Measurements from ENCODE around the gene QTRT2.

The QTRT2 gene

DNA sequence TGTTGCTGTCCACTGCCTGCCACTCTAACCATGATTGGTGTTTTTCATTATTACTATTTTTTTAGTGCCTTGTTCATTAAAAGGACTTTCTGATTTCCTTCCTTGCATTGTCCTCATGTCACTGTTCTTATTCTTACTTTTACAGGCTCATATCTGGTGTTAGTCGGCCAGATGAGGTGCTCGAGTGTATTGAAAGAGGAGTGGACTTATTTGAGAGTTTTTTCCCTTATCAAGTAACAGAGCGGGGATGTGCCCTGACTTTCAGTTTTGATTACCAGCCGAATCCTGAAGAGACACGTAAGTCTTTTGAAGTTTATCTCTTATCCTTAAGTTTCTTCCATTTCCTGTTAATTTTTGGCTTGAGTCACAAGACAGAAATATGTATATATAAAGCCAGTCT, 23.2 kb downstream of the QTRT2 start:
- DNase-seq = no peak

DNA sequence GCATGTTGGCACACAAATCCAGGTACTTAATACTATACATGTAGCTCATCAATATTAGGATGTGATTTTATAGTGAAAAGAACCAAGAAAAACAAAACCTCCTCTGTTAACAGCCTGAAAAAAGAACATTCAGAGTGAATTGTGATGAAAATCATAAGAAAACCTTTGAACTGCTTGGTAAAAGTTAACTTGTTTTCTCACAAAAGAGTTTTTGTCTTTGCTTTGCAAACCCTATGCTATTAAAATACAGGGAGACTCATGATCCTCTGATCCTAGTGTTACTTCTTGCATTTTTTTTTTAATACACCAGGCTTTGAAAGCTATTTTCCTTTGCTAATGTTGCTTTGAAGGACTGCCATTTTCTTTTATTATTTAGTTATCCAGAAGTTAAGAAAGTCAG, 23.7 kb downstream of the QTRT2 start:
- DNase-seq = no peak

DNA sequence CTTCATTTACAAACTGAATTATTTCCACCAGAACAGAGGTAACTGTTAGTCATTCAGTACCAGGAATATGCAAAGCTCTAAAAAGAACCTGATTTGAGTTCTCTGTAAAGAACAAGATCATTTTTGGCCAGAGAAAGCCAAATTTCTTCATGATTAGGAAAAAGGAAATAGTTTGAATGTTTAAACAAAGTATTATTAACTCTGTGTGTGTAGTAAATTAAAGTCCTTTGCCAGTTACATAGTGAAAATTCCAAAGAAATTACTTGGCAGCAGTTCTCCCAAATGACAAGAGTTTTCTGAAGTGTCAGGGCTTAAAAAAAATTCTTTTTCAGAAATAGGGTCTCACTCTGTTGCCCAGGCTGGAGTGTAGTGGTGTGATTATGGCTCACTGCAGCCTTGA, 24.5 kb downstream of the QTRT2 start:
- no peak for DNase-seq

DNA sequence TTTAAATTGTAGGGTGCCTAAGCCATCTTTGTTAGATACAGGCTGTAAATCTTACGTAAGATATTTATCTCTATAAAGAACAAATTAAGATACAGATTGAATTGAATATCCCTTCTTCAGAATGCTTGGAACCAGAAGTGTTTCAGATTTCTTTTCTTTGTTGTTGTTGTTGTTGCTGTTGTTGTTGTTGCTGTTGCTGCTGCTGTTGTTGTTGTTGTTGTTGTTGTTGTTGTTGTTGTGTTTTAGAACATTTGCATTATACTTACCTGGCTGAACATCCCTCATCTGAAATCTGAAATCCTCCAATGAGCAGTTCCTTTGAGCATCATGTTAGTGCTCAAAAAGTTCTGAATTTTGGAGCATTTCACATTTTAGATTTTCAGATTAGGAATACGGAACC, 26.6 kb downstream of the QTRT2 start:
- no peak for DNase-seq

DNA sequence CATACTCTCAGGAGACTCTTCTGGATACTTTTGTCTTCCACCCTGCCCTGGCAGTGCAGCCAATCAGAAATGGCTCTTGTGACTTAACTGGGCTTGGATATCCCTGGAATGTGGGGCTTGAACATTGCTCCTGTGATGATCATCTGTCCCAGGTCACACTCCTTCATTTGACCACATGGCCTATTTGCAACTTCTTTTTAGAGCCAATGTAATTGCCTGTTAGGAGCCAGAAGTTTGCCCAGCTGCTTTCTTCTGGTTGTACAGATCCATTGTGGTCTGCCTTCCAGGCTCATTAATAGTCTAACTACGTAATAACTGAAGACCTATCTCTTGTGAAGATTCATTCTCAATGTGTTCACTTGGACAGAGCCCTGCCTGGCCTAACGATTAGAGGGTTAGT, 29.8 kb downstream of the QTRT2 start:
- DNase-seq = no peak

DNA sequence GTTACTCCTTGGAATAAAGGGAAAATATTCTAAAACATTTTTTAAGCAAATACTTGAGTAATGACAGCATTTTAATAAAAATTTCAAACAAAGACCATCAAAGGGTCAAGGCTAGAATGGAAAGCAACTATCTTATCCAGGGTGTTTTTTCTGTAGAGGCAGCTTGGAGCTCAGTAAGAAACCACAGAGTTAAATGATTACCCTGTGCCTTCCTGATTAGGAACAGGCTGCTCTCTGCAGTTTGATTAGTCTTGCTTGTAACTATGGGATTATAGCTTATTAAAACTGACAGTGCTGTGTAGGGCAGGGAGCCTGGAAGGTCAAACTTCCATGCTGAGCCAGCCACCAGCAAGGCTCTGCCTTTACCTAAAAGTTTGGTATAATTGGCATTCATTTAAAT, 33.1 kb downstream of the QTRT2 start:
- DNase-seq = no peak

DNA sequence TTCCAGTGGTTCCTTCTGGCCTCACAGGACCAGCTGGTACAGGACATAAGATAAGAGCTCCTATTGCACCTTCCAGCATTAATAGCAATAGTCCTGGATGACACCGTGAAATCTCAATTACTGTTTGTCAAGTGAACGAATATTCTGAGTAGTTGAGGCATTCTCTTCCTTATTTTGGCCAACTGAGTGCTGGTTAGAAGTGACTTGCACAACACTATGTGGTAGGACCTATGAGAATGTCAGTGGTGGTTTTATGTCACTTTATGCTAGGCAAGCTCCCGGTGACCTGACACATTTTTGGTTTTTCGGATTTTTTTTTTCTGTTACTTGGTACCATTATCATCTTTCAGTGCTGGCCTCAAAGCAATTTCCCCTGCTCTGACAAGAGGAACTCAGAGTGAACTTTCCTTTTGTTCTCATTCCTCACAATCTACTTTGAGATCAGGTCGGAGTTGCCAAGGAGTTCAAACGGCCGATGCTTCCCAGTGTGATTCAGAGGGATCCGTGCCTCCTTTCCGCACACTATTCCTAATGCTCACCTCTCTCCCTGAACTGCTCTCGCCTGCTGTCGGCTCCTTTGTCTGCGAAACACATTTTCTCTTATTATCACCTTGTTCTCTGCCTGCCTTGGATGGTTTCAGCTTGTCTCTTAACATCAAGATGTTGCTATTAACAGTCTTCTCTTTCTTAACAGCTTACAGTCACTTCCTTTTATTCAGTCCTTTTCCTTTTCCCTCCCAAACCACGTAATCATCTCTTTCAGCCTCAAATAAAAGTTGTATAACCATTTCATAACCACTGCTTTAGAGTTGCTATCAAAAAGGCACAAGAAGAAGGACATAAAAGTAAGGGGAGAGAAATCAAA, 35.8 kb downstream of the QTRT2 start:
- DNase-seq = no peak

DNA sequence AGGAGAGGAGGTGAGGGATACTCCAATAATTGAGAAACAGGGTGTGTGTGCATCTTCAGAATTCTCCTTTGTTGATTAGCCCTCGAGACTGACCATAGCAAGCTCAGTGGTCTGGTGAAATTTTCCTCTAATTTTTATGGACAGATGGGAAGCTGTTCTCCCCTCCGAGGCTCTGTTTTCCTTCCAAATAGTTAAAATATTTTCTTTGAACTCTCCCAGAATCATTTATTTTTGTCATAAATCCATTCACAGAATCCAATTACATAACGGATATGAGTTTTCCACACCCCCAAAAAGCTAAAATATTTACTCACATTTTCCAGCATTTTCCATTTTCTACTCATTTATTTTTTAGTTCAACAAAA, 36.5 kb downstream of the QTRT2 start:
- no peak for DNase-seq

DNA sequence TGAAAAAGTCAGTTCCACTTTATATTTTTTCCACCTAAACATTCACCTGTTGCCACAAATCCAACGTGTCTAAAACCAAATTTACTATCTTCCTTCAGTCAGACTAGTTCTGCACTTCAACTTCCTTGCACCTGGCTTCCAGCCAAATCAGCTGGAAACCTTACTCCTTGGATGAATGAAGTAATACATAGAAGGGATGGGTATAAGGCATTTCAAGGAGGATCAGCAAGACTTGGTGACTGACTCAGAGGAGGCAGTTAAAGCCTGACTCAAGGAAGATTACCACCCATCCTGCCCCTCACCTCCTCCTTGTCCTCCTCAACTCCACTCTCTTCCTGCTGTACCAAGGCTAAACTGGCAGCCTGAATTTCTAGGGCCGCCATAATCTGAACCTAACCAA, 37.1 kb downstream of the QTRT2 start:
- no peak for DNase-seq

DNA sequence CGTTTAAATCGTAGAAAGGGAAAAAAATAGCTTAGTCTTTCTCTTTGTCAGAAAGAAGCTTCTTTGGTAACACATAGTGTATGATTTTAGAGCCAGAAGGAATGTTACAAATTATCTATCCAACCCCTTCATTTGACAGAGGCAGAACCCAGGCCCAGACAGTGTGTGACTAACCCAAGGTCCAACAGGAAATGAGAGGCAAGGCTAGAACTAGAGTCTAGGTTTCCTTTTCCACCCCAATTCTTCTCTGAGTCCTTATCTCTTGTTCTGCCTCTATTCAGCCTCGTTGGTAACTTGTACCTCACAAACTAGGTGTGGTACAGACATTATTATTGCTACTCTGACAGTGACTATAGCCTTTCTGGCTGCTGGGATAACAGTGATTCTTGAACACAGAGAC, 39.3 kb downstream of the QTRT2 start:
- DNase-seq = no peak

DNA sequence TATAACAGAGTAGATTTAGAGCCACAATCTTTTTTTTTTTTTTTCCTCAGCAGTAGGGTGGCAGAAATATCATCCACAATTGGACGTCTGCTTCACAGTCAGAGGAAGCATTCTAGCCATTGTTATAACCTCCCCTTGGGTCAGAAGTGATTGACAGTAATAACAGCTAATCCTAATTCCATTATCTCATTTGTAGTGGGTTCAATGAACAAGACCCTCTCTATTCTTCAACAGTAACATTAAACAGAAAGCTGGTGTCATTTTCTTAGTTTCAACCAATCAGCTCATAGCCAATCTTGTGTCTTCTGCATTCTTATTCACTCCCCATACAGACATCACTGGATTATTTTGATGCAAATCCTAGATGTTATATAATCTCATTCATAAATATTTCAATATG, 44.6 kb downstream of the QTRT2 start:
- no peak for DNase-seq

DNA sequence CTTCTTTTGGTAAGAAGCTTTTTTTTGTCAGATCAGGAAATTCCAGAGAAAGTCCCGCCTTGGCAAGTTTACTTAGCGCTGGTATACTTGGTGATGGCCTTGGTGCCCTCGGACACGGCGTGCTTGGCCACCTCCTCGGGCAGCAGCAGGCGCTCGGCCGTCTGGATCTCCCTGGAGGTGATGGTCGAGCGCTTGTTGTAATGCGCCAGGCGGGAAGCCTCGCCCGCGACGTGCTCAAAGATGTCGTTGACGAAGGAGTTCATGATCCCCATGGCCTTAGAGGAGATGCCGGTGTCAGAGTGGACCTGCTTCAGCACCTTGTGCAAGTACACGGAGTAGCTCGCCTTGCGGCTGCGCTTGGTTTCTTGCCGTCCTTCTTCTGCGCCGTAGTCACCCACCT, 46.6 kb downstream of the QTRT2 start:
- no peak for DNase-seq

DNA sequence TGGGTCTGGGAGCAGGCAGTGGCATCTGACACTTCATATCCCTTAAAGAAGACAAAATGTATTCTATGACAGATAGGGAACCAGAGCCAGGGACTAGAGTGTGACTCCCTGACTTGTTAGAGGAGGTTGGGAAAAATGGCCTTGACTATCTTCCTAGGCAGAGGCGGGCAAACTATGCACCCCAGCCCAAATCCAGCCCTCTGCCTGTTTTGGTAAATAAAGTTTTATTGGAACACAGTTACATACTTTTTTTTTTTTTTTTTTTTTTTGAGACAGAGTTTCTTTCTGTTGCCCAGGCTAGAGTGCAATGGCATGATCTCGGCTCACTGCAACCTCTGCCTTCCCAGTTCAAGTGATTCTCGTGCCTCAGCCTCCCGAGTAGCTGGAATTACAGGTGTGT, 47.3 kb downstream of the QTRT2 start:
- DNase-seq = no peak

DNA sequence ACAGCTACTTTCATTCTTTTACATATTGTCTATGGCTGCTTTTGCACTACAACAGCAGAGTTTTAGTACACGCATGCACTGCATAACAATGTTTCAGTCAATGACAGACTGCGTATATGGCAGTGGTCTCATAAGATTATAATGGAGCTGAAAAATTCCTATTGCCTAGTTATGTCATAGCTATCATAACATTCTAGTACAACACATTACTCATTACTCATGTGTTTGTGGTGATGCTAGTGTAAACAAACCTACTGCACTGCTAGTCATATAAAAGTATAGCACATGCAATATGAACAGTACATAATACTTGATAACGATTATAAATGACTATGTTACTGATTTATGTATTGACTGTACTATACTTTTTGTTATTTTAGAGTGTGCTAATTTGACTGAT, 47.9 kb downstream of the QTRT2 start:
- no peak for DNase-seq

DNA sequence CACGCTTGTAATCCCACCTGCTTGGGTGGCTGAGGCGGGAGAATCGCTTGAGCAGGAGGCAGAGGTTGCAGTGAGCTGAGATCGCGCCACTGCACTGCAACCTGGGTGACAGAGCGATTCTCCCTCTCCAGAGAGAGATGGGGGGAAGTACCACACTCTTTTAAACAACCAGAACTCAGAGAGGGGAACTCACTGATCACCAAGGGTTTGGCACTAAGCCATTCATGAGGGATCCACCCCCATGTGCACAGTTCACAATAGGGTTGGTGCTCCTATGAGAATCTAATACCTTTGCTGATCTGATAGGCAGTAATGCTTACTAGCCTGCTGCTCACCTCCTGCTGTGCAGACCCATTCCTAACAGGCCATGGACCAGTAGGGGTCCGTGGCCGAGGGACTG, 51.6 kb downstream of the QTRT2 start:
- no peak for DNase-seq

DNA sequence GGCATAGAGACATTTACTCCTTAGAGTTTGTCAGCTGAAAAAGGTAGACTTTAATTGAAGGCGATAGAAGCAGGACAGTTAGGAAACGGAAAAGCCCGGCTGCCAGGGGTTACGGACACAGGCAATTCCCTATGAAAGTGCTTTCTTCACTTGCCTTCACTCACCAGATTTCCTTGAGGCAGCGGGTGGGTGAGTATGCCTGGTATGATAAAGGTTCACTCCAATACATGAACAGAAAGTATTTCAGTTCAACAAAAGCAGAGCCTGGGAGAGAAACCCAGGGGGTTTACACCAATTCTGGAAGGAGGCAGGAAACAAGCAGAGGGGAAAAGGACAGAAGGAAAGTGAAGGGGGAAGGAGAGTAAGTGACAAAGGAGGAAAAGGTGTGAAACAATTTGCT, 53.9 kb downstream of the QTRT2 start:
- no peak for DNase-seq

DNA sequence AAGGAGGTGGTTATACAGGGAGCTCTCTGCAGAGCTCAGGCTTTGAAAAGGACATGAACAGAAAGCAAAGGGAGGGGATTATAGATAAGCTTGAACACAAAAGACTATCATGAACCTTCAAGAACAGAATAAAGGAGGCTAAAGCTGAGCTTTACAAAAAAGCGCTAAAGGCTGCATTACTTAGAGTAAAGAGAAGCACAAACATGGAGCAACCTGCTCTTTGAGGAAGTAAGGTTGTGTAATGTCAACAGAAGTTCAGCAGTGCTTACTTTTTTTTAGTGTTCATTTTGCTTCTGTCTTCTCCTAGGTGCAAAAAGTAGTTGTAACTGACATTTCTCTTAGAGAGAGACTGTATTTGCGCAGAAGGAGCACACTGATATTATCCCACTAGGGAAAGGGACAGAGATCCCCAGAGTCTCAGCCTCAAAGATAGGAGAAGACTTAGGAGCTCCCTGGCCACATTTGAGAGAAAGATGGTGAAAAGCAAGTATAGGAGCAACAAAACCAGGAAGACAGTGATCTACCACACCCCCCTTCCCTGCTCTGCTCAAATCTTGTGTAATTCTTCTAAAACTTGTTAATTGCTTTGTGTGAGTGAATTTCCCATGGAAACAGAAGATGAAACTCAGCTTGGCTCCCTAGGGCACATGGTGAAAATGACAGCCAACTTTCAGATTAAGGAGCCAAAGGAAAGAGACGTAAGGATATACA, 54.7 kb downstream of the QTRT2 start:
- no peak for DNase-seq

DNA sequence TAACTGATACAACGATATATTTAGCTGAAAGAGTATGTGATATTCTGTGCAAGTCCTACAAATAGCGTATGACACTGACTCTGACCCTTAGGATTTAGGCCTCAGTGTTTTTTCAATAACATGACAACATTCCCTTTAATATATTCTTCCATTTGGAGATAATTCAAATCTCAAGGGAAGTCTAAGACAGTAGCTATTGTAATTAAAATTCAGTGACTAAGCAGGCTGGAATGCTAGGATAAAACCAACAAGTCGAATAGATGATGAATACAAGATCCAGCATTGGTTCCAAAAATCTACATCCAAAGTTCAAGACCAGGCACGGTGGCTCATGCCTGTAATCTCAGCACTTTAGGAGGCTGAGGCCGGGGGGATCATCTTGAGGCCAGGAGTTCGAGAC, 56.2 kb downstream of the QTRT2 start:
- no peak for DNase-seq

DNA sequence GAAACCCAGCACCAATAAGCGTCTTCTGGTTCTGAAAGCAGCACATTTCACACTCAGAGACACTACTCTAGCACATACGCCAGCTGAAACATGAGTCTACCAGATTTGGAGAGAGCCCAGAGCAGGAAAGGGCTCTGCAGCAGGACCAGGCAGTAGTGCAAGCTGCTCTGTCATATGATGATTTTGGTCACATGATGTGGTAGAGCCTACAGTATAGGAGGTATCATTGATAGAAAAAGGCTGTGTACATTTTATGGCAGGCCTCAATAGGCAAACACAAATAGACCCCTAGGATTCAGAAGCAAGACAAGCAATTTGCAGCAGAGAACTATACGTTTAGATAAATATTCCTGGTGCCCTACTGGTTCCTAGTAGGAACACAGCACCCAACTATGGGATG, 58.2 kb downstream of the QTRT2 start:
- DNase-seq = no peak

DNA sequence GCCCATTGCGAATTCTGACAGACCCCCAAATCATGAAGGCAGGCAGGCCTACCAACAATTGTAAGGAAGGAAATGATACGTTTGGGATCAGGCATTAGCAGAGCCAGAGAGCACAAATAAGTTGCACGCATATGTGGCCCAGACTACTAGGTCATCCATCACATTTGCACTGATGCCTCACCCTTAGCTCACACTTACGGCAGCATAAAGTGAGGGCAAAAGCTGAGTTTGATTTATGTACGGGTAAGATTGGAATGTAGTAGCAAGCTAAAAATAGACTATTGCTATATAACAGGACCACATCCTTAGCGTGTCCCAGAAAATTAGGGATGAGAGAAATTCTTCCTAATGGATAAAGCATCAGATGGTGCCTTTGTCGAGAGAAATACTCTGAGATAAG, 58.6 kb downstream of the QTRT2 start:
- DNase-seq = no peak

DNA sequence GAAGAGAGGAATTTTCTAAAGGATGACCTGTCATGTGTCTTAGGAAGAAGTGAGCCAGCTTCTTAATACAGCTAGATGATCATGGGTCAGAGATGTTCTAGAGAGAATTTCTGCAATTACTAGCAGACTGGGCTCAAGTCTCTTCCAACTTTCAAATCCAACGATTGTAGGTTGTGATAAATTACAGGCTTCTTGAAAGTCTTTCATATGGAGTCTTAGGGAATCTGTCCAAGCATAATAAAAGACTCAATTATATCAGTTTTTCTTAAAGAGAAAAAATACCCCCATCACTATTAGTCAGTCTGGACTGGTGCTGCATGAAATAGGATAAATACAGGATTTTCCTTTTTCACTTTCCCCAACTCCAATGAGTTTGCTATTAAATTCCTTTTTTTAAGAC, 63.2 kb downstream of the QTRT2 start:
- DNase-seq = no peak

DNA sequence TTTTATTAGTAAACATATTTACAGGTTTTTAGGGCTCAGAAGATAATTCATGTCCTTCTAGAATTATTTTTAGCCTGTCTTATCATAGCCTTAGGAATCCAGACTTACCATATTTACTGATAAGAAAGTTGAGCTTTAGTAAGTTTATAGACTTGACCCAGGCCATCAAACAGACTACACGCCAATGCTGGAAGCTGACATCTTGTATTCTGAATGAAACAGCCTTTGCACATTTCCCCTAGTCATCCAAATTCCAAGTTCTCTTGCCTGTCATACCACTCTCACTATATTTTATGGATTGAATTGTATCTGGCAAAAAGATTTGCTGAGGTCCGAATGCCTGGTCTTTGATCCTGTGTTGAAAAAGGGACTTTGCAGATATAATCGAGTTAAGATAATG, 63.7 kb downstream of the QTRT2 start:
- DNase-seq = no peak

DNA sequence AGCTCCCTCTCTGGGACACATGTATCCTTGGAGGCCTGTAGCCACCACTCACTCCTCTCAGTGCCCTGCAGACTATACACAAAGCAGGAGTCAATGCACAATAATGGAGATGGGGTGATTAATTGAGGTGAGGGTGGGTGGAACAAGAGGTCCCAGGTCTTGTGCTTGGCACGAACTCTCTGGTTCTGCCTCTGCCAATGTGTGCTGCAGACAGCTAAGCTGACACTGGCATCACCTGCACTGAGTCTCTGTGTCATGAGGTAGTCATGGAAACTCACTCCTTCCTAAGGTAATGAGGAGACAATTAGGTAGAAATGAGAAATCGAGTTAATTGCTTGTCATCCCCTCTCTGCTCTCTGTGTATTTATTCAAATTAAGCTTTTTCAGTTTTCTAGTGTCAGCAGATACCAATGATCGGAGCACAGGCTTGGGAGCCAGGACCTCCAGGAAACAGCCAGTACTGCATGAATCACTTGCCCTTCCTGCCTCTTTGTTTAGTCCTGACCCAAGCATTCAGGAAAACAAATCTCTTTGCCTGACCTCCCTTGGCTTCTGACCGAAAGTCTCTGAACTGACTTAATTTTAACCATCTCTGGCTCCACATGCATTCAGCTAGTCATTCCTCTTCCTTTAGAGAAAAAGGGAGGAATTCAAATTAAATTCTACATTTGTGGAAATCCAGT, 65.6 kb downstream of the QTRT2 start:
- DNase-seq = no peak

DNA sequence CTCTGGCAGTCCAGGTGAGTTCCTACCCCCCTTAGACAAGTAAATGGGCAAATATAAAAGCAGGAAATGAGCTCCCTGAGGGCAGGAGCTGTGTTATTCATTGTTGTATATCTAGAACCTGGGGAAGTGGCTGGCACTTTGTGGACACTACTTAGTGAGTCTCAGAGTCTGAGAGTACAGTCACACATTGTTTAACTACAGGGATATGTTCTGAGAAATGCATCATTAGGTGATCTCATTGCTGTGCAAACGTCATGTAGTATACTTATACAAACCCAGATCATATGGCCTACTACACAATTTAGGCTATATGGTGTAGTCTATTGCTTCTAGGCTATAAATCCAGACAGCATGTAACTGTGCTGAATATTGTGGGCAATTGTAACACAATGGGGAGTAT, 69.9 kb downstream of the QTRT2 start:
- DNase-seq = no peak
